Measurements from ENCODE around the gene BRIP1.
"Not testable (repeated sequence)": the region's sequence is repeated elsewhere in the genome, so short reads cannot be mapped to it uniquely, and the experiment has no call there.

Gene BRIP1

GRCh38 chr17:61795546-61795945, 67.8 kb downstream of the BRIP1 start:
- no peak for DNase-seq

- no peak for DNase-seq
These were observed 68.5 kb downstream of the BRIP1 start for GRCh38 chr17:61794792-61795191.

GRCh38 chr17:61794242-61794641, 69.1 kb downstream of the BRIP1 start:
- no peak for DNase-seq

- no peak for DNase-seq
These were observed 69.8 kb downstream of the BRIP1 start for GRCh38 chr17:61793565-61793964.

- DNase-seq, result no peak
These were observed 73.5 kb downstream of the BRIP1 start for GRCh38 chr17:61789872-61790271.

- no peak for DNase-seq
These were observed 77.2 kb downstream of the BRIP1 start for GRCh38 chr17:61786088-61786487.

GRCh38 chr17:61784510-61784909, 78.8 kb downstream of the BRIP1 start:
- no peak for DNase-seq

GRCh38 chr17:61783556-61784304, 79.6 kb downstream of the BRIP1 start:
- no peak for DNase-seq

- no peak for DNase-seq
These were observed 80.2 kb downstream of the BRIP1 start for GRCh38 chr17:61783120-61783519.

GRCh38 chr17:61782683-61783082, 80.6 kb downstream of the BRIP1 start:
- no peak for DNase-seq

GRCh38 chr17:61775364-61775763, 88.0 kb downstream of the BRIP1 start:
- no peak for DNase-seq

GRCh38 chr17:61774724-61775123, 88.6 kb downstream of the BRIP1 start:
- DNase-seq, result no peak

GRCh38 chr17:61774087-61774486, 89.2 kb downstream of the BRIP1 start:
- not testable (repeated sequence) for DNase-seq

- no peak for DNase-seq
These were observed 92.4 kb downstream of the BRIP1 start for GRCh38 chr17:61770752-61771533.

- DNase-seq, result no peak
These were observed 93.3 kb downstream of the BRIP1 start for GRCh38 chr17:61770043-61770442.

- no peak for DNase-seq
These were observed 94.9 kb downstream of the BRIP1 start for GRCh38 chr17:61768405-61768804.

GRCh38 chr17:61766520-61766919, 96.8 kb downstream of the BRIP1 start:
- DNase-seq, result no peak

GRCh38 chr17:61764846-61765245, 98.5 kb downstream of the BRIP1 start:
- DNase-seq, result no peak

GRCh38 chr17:61761827-61762226, 101.5 kb downstream of the BRIP1 start:
- DNase-seq, result no peak

- DNase-seq, result no peak
These were observed 104.0 kb downstream of the BRIP1 start for GRCh38 chr17:61759362-61759761.

GRCh38 chr17:61758430-61758829, 104.9 kb downstream of the BRIP1 start:
- no peak for DNase-seq

- DNase-seq, result no peak
These were observed 106.2 kb downstream of the BRIP1 start for GRCh38 chr17:61757168-61757567.

- DNase-seq, result no peak
These were observed 106.8 kb downstream of the BRIP1 start for GRCh38 chr17:61756561-61756960.

- no peak for DNase-seq
These were observed 107.7 kb downstream of the BRIP1 start for GRCh38 chr17:61755668-61756067.

Measured in stimulated activated CD4-positive, alpha-beta T cell treated with anti-CD3 and anti-CD28 coated beads, Interleukin-12 subunit alpha, Interleukin-12 subunit beta, amount 100 ng/mL, for 4 hours (primary cell).